HG02884 (cell line): ENCODE results near the gene SAAL1.

ENCODE experiments used
- ATAC-seq: cut with Tn5 transposase; IDR thresholded peaks from one replicate; pipeline ENCODE4 v1.9.1; 2021; ENCODE audit warnings: mild to moderate bottlenecking, moderate library complexity; ENCODE audit not compliant: unreplicated experiment

The SAAL1 gene

GRCh38 chr11:18088366-18088765 lies 17.5 kb downstream of the SAAL1 start:
- ATAC-seq, result no peak

- no peak for ATAC-seq
These were observed 24.3 kb downstream of the SAAL1 start for GRCh38 chr11:18081551-18081950.

GRCh38 chr11:18080451-18080850 lies 25.4 kb downstream of the SAAL1 start:
- ATAC-seq, result no peak

- ATAC-seq, result no peak
These were observed 27.0 kb downstream of the SAAL1 start for GRCh38 chr11:18078909-18079308.

- no peak for ATAC-seq
These were observed 30.4 kb downstream of the SAAL1 start for GRCh38 chr11:18075444-18075843.

- ATAC-seq, result no peak
These were observed 34.7 kb downstream of the SAAL1 start for GRCh38 chr11:18071098-18071705.

GRCh38 chr11:18067372-18067771 lies 38.5 kb downstream of the SAAL1 start:
- no peak for ATAC-seq

GRCh38 chr11:18066626-18067025 lies 39.3 kb downstream of the SAAL1 start:
- ATAC-seq, result no peak

GRCh38 chr11:18065572-18065971 lies 40.3 kb downstream of the SAAL1 start:
- no peak for ATAC-seq

GRCh38 chr11:18064450-18065054 lies 41.3 kb downstream of the SAAL1 start:
- no peak for ATAC-seq

GRCh38 chr11:18063862-18064434 lies 41.9 kb downstream of the SAAL1 start:
- no peak for ATAC-seq

- no peak for ATAC-seq
These were observed 42.8 kb downstream of the SAAL1 start for GRCh38 chr11:18063125-18063524.

GRCh38 chr11:18061351-18061750 lies 44.5 kb downstream of the SAAL1 start:
- ATAC-seq, result no peak

GRCh38 chr11:18056561-18057181 lies 49.2 kb downstream of the SAAL1 start:
- no peak for ATAC-seq

- no peak for ATAC-seq
These were observed 51.3 kb downstream of the SAAL1 start for GRCh38 chr11:18054511-18055103.

- ATAC-seq, result no peak
These were observed 55.0 kb downstream of the SAAL1 start for GRCh38 chr11:18050848-18051247.

GRCh38 chr11:18046116-18046777 lies 59.6 kb downstream of the SAAL1 start, which contains the start of gene TPH1:
TPH1 (minus strand) TSS chr11:18046269; CDS start chr11:18040762, 5,507 bp downstream.
- ATAC-seq, result no peak

GRCh38 chr11:18036456-18036855 lies 69.4 kb downstream of the SAAL1 start:
- no peak for ATAC-seq
